Neural progenitor cell (in vitro differentiated cells): Measurements from ENCODE around the gene OR13J1.

ENCODE experiments used
- EZH2 ChIP-seq: fragments of 200-600 bp; sonication (generic); IDR thresholded peaks from 2 replicates; pipeline ENCODE4 v1.6.1; 2017; ENCODE audit warnings: antibody characterized with exemption, mild to moderate bottlenecking, moderate library complexity
- EZH2phosphoT487 ChIP-seq: fragments of 200-600 bp; sonication (generic); IDR thresholded peaks from 2 replicates; pipeline ENCODE4 v1.6.1; 2017; ENCODE audit warnings: antibody characterized with exemption
- TF ChIP-seq, protein P1 (sequence below): fragments of 200-600 bp; sonication (generic); IDR thresholded peaks from 2 replicates; pipeline ENCODE4 v1.5.1; 2017; ENCODE audit warnings: antibody characterized with exemption, mild to moderate bottlenecking

DNA sequence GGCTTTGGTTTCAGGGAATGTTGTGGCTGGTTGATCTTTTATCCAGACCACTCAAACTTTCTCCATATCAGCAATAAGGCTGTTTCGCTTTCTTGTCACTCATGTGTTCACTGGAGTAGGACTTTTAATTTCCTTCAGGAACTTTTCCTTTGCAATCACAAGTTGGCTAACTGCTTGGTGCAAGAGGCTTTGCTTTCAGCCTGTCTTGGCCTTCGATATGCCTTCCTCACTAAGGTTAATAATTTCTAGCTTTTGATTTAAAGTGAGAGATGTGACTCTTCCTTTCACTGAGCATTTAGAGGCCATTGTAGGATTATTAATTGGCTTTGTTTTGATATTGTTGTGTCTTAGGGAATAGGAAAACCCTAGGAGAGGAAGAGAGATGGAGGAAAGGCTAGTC, 28.8 kb upstream of the OR13J1 start:
- TF ChIP-seq, protein P1, sequence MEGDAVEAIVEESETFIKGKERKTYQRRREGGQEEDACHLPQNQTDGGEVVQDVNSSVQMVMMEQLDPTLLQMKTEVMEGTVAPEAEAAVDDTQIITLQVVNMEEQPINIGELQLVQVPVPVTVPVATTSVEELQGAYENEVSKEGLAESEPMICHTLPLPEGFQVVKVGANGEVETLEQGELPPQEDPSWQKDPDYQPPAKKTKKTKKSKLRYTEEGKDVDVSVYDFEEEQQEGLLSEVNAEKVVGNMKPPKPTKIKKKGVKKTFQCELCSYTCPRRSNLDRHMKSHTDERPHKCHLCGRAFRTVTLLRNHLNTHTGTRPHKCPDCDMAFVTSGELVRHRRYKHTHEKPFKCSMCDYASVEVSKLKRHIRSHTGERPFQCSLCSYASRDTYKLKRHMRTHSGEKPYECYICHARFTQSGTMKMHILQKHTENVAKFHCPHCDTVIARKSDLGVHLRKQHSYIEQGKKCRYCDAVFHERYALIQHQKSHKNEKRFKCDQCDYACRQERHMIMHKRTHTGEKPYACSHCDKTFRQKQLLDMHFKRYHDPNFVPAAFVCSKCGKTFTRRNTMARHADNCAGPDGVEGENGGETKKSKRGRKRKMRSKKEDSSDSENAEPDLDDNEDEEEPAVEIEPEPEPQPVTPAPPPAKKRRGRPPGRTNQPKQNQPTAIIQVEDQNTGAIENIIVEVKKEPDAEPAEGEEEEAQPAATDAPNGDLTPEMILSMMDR = no peak
- no peak for TF ChIP-seq EZH2phosphoT487
- TF ChIP-seq EZH2 = no peak
